ENCODE results near the gene CUL7. TPM values are rescaled to one million over a fixed set of nuclear protein-coding genes. Genes with fewer than 3 reads are reported as not detected.

The CUL7 gene
- total and polyA plus RNA-seq, 10 of the 15 experiments (the other 5 are each of a cell fraction or from before 2014, with no cell fraction given): 0.66 to 18.4 (median 10.9) TPM

DNA sequence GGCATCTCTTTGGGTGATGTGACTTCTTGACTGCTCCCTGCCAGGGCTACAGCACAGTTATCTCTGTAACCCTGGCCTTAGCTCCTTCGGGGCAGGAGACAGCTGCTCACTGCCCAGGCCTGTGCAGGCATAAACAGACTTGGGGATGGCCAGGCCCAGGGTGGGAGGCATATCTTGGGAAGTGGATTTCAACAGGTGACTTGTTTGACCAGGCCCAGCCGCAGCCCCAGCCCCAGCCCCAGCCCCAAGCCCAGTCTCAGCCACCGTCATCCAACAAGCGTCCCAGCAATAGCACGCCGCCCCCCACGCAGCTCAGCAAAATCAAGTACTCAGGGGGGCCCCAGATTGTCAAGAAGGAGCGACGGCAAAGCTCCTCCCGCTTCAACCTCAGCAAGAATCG, 47.4 kb downstream of the CUL7 start:
- no peak for DNase-seq (ENCODE audit: low read depth, low spot score)
- Histone ChIP-seq H2AFZ (ENCODE audit: control insufficient read depth, low read depth, low read length) (no peak overlapping the region), H3K4me2 (ENCODE audit: control insufficient read depth, insufficient read depth) (no peak overlapping the region), H3K27ac (ENCODE audit: control insufficient read depth, insufficient read depth) (no peak overlapping the region), H4K20me1 (ENCODE audit: control insufficient read depth, insufficient read depth) (no peaks in the 10 kb centered on the region), H3K4me1 (ENCODE audit: control insufficient read depth, insufficient read depth, low read length) (no peaks in the 10 kb centered on the region), H3K36me3 (ENCODE audit: control insufficient read depth in 2 of 2, insufficient read depth in 2 of 2, low read length in 1 of 2) (peaks cover 20% of the 10 kb centered on the region in 2 experiments), H3K4me3 (no peak overlapping the region), H3K27me3 (replicated peaks in 1 of 2; ENCODE audit: control insufficient read depth in 2 of 2, insufficient read depth in 2 of 2, low read length in 1 of 2) (no peaks in the 10 kb centered on the region), H3K79me2 (ENCODE audit: control insufficient read depth, insufficient read depth, low read length) (no peaks in the 10 kb centered on the region), H3K9me3 (replicated peaks; ENCODE audit: control insufficient read depth, insufficient read depth, low read length) (no peaks in the 10 kb centered on the region), H3K9ac (ENCODE audit: control insufficient read depth, insufficient read depth, low read length) (no peak overlapping the region)
- FAIRE-seq: no peak
- WGBS (ENCODE audit: insufficient coverage, insufficient replicate concordance, low lambda C conversion rate, missing lambda C conversion rate): 96% methylated on average over 11 of the region's 11 CpGs
- RAD21 ChIA-PET (ENCODE audit: unreplicated experiment): interaction anchor here (1.9 kb wide), 1 partner anchor 41 kb away, joined by 4 read pairs; no protein-coding TSS in a partner anchor
- BruUV-seq (replicated peaks): no TSS peak
- intact Hi-C loops (cut with micrococcal nuclease; ENCODE audit: unreplicated experiment): loop anchor here (5.0 kb wide), 1 partner anchor 104 kb away; no protein-coding TSS in a partner anchor
- in situ Hi-C loops (cut with MboI): no loop called here
- CTCF ChIA-PET: interaction anchor here (1.9 kb wide), 1 partner anchor 137 kb away, joined by 7 read pairs; no protein-coding TSS in a partner anchor
- POLR2A ChIA-PET: interaction anchor here (1.0 to 1.3 kb wide), 2 partner anchors 14 to 22 kb away, joined by 3 read pairs; partner anchors contain the start of gene PPP2R5D
- SMC1A ChIA-PET (ENCODE audit: uncharacterized antibody, unreplicated experiment): interaction anchor here (1.2 kb wide), 1 partner anchor 10 kb away, joined by 4 read pairs; no protein-coding TSS in a partner anchor
- ATAC-seq: no peak
- no peak for TF ChIP-seq ESRRA (IDR thresholded peaks at IDR 0.05; ENCODE audit: low read length)
- TF ChIP-seq YY1 (IDR thresholded peaks at IDR 0.05; ENCODE audit: low read depth, low read length): no peak
- TF ChIP-seq, protein P1, sequence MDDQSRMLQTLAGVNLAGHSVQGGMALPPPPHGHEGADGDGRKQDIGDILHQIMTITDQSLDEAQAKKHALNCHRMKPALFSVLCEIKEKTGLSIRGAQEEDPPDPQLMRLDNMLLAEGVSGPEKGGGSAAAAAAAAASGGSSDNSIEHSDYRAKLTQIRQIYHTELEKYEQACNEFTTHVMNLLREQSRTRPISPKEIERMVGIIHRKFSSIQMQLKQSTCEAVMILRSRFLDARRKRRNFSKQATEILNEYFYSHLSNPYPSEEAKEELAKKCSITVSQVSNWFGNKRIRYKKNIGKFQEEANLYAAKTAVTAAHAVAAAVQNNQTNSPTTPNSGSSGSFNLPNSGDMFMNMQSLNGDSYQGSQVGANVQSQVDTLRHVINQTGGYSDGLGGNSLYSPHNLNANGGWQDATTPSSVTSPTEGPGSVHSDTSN (IDR thresholded peaks at IDR 0.05; ENCODE audit: insufficient replicate concordance, low read depth, low read length): no peak
- TF ChIP-seq, protein P2, sequence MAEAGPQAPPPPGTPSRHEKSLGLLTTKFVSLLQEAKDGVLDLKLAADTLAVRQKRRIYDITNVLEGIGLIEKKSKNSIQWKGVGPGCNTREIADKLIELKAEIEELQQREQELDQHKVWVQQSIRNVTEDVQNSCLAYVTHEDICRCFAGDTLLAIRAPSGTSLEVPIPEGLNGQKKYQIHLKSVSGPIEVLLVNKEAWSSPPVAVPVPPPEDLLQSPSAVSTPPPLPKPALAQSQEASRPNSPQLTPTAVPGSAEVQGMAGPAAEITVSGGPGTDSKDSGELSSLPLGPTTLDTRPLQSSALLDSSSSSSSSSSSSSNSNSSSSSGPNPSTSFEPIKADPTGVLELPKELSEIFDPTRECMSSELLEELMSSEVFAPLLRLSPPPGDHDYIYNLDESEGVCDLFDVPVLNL (IDR thresholded peaks at IDR 0.05; ENCODE audit: low read depth, low read length): no peak
- TF ChIP-seq, protein P3, sequence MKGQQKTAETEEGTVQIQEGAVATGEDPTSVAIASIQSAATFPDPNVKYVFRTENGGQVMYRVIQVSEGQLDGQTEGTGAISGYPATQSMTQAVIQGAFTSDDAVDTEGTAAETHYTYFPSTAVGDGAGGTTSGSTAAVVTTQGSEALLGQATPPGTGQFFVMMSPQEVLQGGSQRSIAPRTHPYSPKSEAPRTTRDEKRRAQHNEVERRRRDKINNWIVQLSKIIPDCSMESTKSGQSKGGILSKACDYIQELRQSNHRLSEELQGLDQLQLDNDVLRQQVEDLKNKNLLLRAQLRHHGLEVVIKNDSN (IDR thresholded peaks at IDR 0.05; ENCODE audit: borderline replicate concordance, extremely low read length, insufficient read depth, low read depth, low read length): no peak
- no peak for TF ChIP-seq FOS (IDR thresholded peaks at IDR 0.05; ENCODE audit: borderline replicate concordance, extremely low read depth, insufficient read length)
- TF ChIP-seq, protein P4, sequence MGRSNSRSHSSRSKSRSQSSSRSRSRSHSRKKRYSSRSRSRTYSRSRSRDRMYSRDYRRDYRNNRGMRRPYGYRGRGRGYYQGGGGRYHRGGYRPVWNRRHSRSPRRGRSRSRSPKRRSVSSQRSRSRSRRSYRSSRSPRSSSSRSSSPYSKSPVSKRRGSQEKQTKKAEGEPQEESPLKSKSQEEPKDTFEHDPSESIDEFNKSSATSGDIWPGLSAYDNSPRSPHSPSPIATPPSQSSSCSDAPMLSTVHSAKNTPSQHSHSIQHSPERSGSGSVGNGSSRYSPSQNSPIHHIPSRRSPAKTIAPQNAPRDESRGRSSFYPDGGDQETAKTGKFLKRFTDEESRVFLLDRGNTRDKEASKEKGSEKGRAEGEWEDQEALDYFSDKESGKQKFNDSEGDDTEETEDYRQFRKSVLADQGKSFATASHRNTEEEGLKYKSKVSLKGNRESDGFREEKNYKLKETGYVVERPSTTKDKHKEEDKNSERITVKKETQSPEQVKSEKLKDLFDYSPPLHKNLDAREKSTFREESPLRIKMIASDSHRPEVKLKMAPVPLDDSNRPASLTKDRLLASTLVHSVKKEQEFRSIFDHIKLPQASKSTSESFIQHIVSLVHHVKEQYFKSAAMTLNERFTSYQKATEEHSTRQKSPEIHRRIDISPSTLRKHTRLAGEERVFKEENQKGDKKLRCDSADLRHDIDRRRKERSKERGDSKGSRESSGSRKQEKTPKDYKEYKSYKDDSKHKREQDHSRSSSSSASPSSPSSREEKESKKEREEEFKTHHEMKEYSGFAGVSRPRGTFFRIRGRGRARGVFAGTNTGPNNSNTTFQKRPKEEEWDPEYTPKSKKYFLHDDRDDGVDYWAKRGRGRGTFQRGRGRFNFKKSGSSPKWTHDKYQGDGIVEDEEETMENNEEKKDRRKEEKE (IDR thresholded peaks at IDR 0.05): no peak
- TF ChIP-seq TARDBP (IDR thresholded peaks at IDR 0.05; ENCODE audit: borderline replicate concordance): no peak
- TF ChIP-seq, protein P5, sequence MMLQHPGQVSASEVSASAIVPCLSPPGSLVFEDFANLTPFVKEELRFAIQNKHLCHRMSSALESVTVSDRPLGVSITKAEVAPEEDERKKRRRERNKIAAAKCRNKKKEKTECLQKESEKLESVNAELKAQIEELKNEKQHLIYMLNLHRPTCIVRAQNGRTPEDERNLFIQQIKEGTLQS (IDR thresholded peaks at IDR 0.05; ENCODE audit: borderline replicate concordance, extremely low read depth, low read depth, low read length): no peak
- no peak for TF ChIP-seq PAX8 (IDR thresholded peaks at IDR 0.05)
- TF ChIP-seq ATF7 (IDR thresholded peaks at IDR 0.05; ENCODE audit: low read depth): no peak
- TF ChIP-seq ZZZ3 (IDR thresholded peaks at IDR 0.05; ENCODE audit: control insufficient read depth, insufficient read length, low read depth): no peak
- TF ChIP-seq, protein P6, sequence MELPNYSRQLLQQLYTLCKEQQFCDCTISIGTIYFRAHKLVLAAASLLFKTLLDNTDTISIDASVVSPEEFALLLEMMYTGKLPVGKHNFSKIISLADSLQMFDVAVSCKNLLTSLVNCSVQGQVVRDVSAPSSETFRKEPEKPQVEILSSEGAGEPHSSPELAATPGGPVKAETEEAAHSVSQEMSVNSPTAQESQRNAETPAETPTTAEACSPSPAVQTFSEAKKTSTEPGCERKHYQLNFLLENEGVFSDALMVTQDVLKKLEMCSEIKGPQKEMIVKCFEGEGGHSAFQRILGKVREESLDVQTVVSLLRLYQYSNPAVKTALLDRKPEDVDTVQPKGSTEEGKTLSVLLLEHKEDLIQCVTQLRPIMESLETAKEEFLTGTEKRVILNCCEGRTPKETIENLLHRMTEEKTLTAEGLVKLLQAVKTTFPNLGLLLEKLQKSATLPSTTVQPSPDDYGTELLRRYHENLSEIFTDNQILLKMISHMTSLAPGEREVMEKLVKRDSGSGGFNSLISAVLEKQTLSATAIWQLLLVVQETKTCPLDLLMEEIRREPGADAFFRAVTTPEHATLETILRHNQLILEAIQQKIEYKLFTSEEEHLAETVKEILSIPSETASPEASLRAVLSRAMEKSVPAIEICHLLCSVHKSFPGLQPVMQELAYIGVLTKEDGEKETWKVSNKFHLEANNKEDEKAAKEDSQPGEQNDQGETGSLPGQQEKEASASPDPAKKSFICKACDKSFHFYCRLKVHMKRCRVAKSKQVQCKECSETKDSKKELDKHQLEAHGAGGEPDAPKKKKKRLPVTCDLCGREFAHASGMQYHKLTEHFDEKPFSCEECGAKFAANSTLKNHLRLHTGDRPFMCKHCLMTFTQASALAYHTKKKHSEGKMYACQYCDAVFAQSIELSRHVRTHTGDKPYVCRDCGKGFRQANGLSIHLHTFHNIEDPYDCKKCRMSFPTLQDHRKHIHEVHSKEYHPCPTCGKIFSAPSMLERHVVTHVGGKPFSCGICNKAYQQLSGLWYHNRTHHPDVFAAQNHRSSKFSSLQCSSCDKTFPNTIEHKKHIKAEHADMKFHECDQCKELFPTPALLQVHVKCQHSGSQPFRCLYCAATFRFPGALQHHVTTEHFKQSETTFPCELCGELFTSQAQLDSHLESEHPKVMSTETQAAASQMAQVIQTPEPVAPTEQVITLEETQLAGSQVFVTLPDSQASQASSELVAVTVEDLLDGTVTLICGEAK (IDR thresholded peaks at IDR 0.05; ENCODE audit: borderline replicate concordance): no peak

All from GM12878 (cell line).